HG03378 (cell line): ENCODE measurements around the gene DNASE1L1.

Source experiments
- ATAC-seq: cut with Tn5 transposase; IDR thresholded peaks from one replicate; pipeline ENCODE4 v1.9.1; 2021; ENCODE audit warnings: mild to moderate bottlenecking, moderate library complexity; ENCODE audit not compliant: unreplicated experiment

Gene DNASE1L1

GRCh38 chrX:154409222-154409871, at the start of gene DNASE1L1:
DNASE1L1 (minus strand) TSS chrX:154409254; CDS start chrX:154405568, 3,686 bp downstream.
- no peak for ATAC-seq

GRCh38 chrX:154458116-154458953, 49.3 kb upstream of the DNASE1L1 start, which contains the start of gene PLXNA3:
PLXNA3 (plus strand) TSS chrX:154458281; CDS start chrX:154460184, 1,903 bp downstream.
- ATAC-seq: no peak

GRCh38 chrX:154457491-154458115, 48.5 kb upstream of the DNASE1L1 start:
- no peak for ATAC-seq

- ATAC-seq: no peak
Observed at GRCh38 chrX:154452823-154453222, 43.8 kb upstream of the DNASE1L1 start.

GRCh38 chrX:154450312-154450711, 41.3 kb upstream of the DNASE1L1 start:
- no peak for ATAC-seq

GRCh38 chrX:154449618-154450017, 40.6 kb upstream of the DNASE1L1 start:
- no peak for ATAC-seq

- no peak for ATAC-seq
Observed at GRCh38 chrX:154448484-154448883, 39.4 kb upstream of the DNASE1L1 start.

GRCh38 chrX:154446430-154446829, 37.4 kb upstream of the DNASE1L1 start:
- ATAC-seq: no peak

GRCh38 chrX:154445776-154446175, 36.7 kb upstream of the DNASE1L1 start:
- ATAC-seq: no peak

GRCh38 chrX:154444755-154445246, 35.7 kb upstream of the DNASE1L1 start:
- no peak for ATAC-seq

GRCh38 chrX:154443992-154444754, 35.1 kb upstream of the DNASE1L1 start, which contains the start of gene FAM50A:
FAM50A (plus strand) TSS chrX:154444141; CDS start chrX:154444236, 95 bp downstream.
- peak; percentile 45 for ATAC-seq

GRCh38 chrX:154443479-154443910, 34.4 kb upstream of the DNASE1L1 start:
- no peak for ATAC-seq

GRCh38 chrX:154441984-154442707, 33.1 kb upstream of the DNASE1L1 start:
- ATAC-seq: no peak

- ATAC-seq: no peak
Observed at GRCh38 chrX:154441564-154441963, 32.5 kb upstream of the DNASE1L1 start.

GRCh38 chrX:154440623-154441357, 31.7 kb upstream of the DNASE1L1 start:
- ATAC-seq: no peak

GRCh38 chrX:154439841-154440240, 30.8 kb upstream of the DNASE1L1 start:
- ATAC-seq: no peak

- ATAC-seq: no peak
Observed at GRCh38 chrX:154437971-154438893, 29.2 kb upstream of the DNASE1L1 start.
